ENCODE data around the gene ADAM8.

Gene ADAM8

GRCh38 chr10:133213641-133214467 is 62.8 kb downstream of the ADAM8 start:
- POLR2A ChIA-PET: no interaction called here
- DNase-seq (ENCODE audit: extremely low spot score): no peak
- CTCF ChIA-PET: no interaction called here
- no peak for TF ChIP-seq FOXA1 (IDR thresholded peaks at IDR 0.05)
- TF ChIP-seq LEF1 (IDR thresholded peaks at IDR 0.05; ENCODE audit: borderline replicate concordance): no peak
- TF ChIP-seq ZNF384 (IDR thresholded peaks at IDR 0.05): no peak
- TF ChIP-seq HDGF (IDR thresholded peaks at IDR 0.05; ENCODE audit: borderline replicate concordance): no peak
- no peak for TF ChIP-seq ELF4 (IDR thresholded peaks at IDR 0.05)
- no peak for TF ChIP-seq BHLHE40 (IDR thresholded peaks at IDR 0.05; ENCODE audit: borderline replicate concordance)
- no peak for TF ChIP-seq L3MBTL2 (conservative IDR thresholded peaks at IDR 0.05)
- no peak for TF ChIP-seq CTBP1 (IDR thresholded peaks at IDR 0.05; ENCODE audit: borderline replicate concordance)
- no peak for TF ChIP-seq SP1 (IDR thresholded peaks at IDR 0.05)
- no peak for TF ChIP-seq FOXK2 (IDR thresholded peaks at IDR 0.05)
- TF ChIP-seq NFRKB (IDR thresholded peaks at IDR 0.05): no peak
- TF ChIP-seq FOXM1 (IDR thresholded peaks at IDR 0.05; ENCODE audit: borderline replicate concordance): no peak
- no peak for TF ChIP-seq PKNOX1 (IDR thresholded peaks at IDR 0.05)
- no peak for TF ChIP-seq ARNT (IDR thresholded peaks at IDR 0.05)

- no peak for DNase-seq (ENCODE audit: extremely low spot score)
- POLR2A ChIA-PET: no interaction called here
- TF ChIP-seq ELF4 (IDR thresholded peaks at IDR 0.05): no peak
- TF ChIP-seq FOXK2 (IDR thresholded peaks at IDR 0.05): no peak
- TF ChIP-seq NFRKB (IDR thresholded peaks at IDR 0.05): no peak
- no peak for TF ChIP-seq CTBP1 (IDR thresholded peaks at IDR 0.05; ENCODE audit: borderline replicate concordance)
- TF ChIP-seq SUZ12 (IDR thresholded peaks at IDR 0.05): no peak
- TF ChIP-seq FOXA1 (IDR thresholded peaks at IDR 0.05): no peak
- TF ChIP-seq ARNT (IDR thresholded peaks at IDR 0.05): no peak
- no peak for TF ChIP-seq ZNF384 (IDR thresholded peaks at IDR 0.05)
- TF ChIP-seq LEF1 (IDR thresholded peaks at IDR 0.05; ENCODE audit: borderline replicate concordance): no peak
- TF ChIP-seq BHLHE40 (IDR thresholded peaks at IDR 0.05; ENCODE audit: borderline replicate concordance): no peak
- TF ChIP-seq SP1 (IDR thresholded peaks at IDR 0.05): no peak
- no peak for TF ChIP-seq FOXM1 (IDR thresholded peaks at IDR 0.05; ENCODE audit: borderline replicate concordance)
- TF ChIP-seq PKNOX1 (IDR thresholded peaks at IDR 0.05): no peak
- TF ChIP-seq HDGF (IDR thresholded peaks at IDR 0.05; ENCODE audit: borderline replicate concordance): no peak
- no peak for TF ChIP-seq TARDBP (IDR thresholded peaks at IDR 0.05)
- no peak for TF ChIP-seq L3MBTL2 (conservative IDR thresholded peaks at IDR 0.05)
- CTCF ChIA-PET: no interaction called here
These were observed 63.7 kb downstream of the ADAM8 start for GRCh38 chr10:133212853-133213494.
